Memory B cell (primary cell): ENCODE measurements around the gene SASH1.

Experiments
- ATAC-seq: fragments of 150-1000 bp; cut with Tn5 transposase; 2 replicates; pipeline ENCODE4 v1.10.0; 2021; ENCODE audit warnings: low read depth, mild to moderate bottlenecking, moderate library complexity
- DNase-seq, 2 donors: peaks; one replicate each; pipeline ENCODE4 v3.0.0; 2022; ENCODE audit warnings: low spot score in 2 of 2
- H3K27ac Mint-ChIP-seq: one replicate; pipeline ENCODE4 v1.8.0; 2022; ENCODE audit warnings: mild to moderate bottlenecking, moderate library complexity, mixed read lengths
- H3K27me3 Mint-ChIP-seq: one replicate; pipeline ENCODE4 v1.8.0; 2022; ENCODE audit warnings: mixed read lengths
- H3K36me3 Mint-ChIP-seq: one replicate; pipeline ENCODE4 v1.8.0; 2022; ENCODE audit warnings: mild to moderate bottlenecking, mixed read lengths
- H3K4me1 Mint-ChIP-seq: one replicate; pipeline ENCODE4 v1.8.0; 2022; ENCODE audit warnings: mixed read lengths
- H3K4me3 Mint-ChIP-seq: one replicate; pipeline ENCODE4 v1.8.0; 2022; ENCODE audit warnings: mild to moderate bottlenecking, moderate library complexity, mixed read lengths
- H3K9me3 Mint-ChIP-seq: one replicate; pipeline ENCODE4 v1.8.0; 2022; ENCODE audit warnings: mixed read lengths

Gene SASH1

DNA sequence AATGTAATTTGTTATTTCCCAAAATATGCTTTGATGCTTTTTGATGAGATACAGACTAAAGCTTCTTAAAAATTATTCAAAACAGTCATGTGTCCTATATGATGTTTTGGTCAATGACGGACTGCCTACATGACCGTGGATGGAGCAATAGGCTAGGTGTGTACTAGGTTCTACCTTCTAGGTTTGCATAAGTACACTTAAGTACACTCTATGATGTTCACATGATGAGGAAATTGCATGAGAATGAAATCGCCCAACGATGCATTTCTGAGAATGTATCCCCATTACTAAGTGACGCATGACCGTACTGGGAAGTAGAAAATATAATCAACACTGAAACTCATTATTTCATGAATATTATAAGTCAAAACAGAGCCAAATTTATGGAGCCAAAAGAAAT, 252.9 kb downstream of the SASH1 start:
- no peaks in the 10 kb centered on the region for H3K9me3 Mint-ChIP-seq

DNA sequence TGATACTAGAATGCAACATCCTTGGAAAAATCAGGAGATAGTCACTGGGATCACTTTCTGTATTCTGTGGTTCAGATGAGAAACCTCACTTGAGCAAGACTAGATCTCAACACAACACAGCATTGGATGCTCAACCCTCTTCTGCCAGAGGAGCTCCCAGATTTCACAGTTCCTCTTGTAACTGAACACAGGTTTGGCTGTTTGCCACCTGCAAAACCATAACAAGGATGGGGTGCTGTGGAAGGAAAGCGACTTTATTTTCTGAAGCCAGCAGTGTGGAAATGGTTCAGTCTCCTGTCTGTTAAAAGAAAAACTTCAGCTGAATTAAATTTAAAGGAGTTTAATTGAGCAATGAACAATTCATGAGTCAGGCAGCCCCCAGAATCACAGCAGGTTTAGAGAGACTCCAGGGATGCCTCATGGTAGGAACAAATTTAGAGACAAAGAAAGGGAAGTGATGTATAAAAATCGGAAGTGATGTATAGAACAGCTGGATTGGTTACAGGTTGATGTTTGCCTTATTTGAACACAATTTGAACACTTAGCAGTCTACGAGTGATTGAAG, 254.3 kb downstream of the SASH1 start:
- H3K27me3 Mint-ChIP-seq, result peaks cover 2% of the 10 kb centered on the region
- peaks cover 3% of the 10 kb centered on the region for H3K4me1 Mint-ChIP-seq
- no peak overlapping the region for H3K4me3 Mint-ChIP-seq
- H3K36me3 Mint-ChIP-seq, result peaks cover under 1% of the 10 kb centered on the region
- H3K27ac Mint-ChIP-seq, result no peak overlapping the region
- DNase-seq (no peak), ATAC-seq (no peak)
- peaks cover under 1% of the 10 kb centered on the region for H3K9me3 Mint-ChIP-seq

More for the DNA sequence above, 252.9 kb downstream of the SASH1 start:
- Mint-ChIP-seq H3K36me3 (no peaks in the 10 kb centered on the region), H3K27ac (no peak overlapping the region), H3K4me1 (peaks cover 3% of the 10 kb centered on the region), H3K27me3 (peaks cover 2% of the 10 kb centered on the region), H3K4me3 (no peak overlapping the region)
- DNase-seq (no peak), ATAC-seq (no peak)

DNA sequence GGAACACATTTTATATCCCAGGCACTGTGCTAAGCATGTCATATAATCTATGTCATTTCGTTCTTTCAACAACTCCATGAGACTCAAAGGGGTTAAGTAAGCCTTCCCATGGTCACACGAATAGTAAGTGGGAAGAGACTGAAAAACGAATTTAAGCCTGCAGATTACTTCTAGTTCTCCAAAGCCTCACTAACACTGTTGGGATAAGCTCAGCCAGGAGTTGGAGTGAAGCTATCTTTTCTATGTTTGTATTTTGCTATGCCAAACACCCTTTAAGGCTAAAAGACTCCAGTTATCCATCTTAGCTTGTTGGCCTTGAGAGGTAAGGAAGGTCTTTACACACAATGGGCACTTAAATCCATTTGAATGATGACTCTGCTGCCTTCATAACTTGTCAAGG, 256.1 kb downstream of the SASH1 start:
- H3K4me3 Mint-ChIP-seq, result no peak overlapping the region
- H3K27me3 Mint-ChIP-seq, result peaks cover 2% of the 10 kb centered on the region
- no peak for DNase-seq
- H3K27ac Mint-ChIP-seq, result no peak overlapping the region
- ATAC-seq, result no peak
- peaks cover 6% of the 10 kb centered on the region for H3K4me1 Mint-ChIP-seq
- H3K36me3 Mint-ChIP-seq, result peaks cover 3% of the 10 kb centered on the region
- peaks cover 4% of the 10 kb centered on the region for H3K9me3 Mint-ChIP-seq

DNA sequence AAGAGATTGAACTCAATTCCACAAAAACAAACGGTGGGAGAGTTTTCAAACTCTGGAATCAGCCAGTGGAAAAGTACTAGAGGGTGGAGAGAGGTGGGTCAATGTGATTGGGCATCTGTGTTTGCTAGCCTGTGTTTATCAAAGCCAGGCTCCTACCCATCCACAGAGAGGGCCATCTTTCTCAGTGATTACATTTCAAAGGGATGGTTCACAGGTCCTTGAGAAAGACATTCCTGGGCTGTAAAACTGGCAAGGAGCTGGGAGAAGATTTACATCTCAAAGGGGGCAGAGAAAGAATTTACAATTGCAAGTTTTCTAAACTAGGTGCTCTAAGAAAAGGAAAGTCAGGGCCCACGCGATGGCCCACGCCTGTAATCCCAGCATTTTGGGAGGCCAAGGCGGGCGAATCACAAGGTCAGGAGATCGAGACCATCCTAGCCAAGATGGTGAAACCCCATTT, 257.4 kb downstream of the SASH1 start:
- H3K4me1 Mint-ChIP-seq, result peaks cover 3% of the 10 kb centered on the region
- peaks cover 3% of the 10 kb centered on the region for H3K36me3 Mint-ChIP-seq
- DNase-seq (no peak), ATAC-seq (no peak)
- H3K27ac Mint-ChIP-seq, result no peak overlapping the region
- peaks cover under 1% of the 10 kb centered on the region for H3K27me3 Mint-ChIP-seq
- peaks cover 4% of the 10 kb centered on the region for H3K9me3 Mint-ChIP-seq
- no peak overlapping the region for H3K4me3 Mint-ChIP-seq
